SK-N-SH (cell line): Measurements from ENCODE around the gene TMEM164. TPM values are rescaled to one million over a fixed set of nuclear protein-coding genes. Genes with fewer than 3 reads are reported as not detected.

Experiments used
- CTCF ChIA-PET: fragments of 300-600, 350-600 bp; formaldehyde crosslinking; extraction: SDS; loops from one replicate; lab custom pipeline; 2021; lab: Yijun Ruan, JAX
- POLR2A ChIA-PET: fragments of 350-600 bp; sonication (Branson Sonifier 250); formaldehyde crosslinking; extraction: SDS; loops from one replicate; lab custom pipeline; 2020; ENCODE audit warnings: antibody characterized with exemption, inconsistent platforms; lab: Yijun Ruan, JAX
- DNase-seq: peaks from one replicate; pipeline ENCODE4 v3.0.0; 2012
- H2AFZ ChIP-seq: fragments of 200-600 bp; sonication (generic); 2 replicates; pipeline ENCODE4 v1.8.1; 2016; ENCODE audit warnings: antibody characterized with exemption, mild to moderate bottlenecking, low read depth
- H3F3A ChIP-seq: fragments of 200-600 bp; sonication (generic); replicated peaks from 2 replicates; pipeline ENCODE3; 2016; ENCODE audit warnings: antibody characterized with exemption, mild to moderate bottlenecking; ENCODE audit not compliant: insufficient read depth
- H3K27ac ChIP-seq, 2 experiments: fragments of 200-500 bp in 1 of 2; fragments of 200-600 bp in 1 of 2; sonication (Bioruptor generic) in 1 of 2; sonication (generic), shearing (Covaris generic) in 1 of 2; 2 replicates each; pipeline versions ENCODE4 v1.5.1 to v1.6.1; 2014 to 2016; ENCODE audit warnings: low read depth in 2 of 2, inconsistent platforms in 1 of 2, low read length in 1 of 2, mild to moderate bottlenecking in 1 of 2, mixed read lengths in 1 of 2
- H3K27me3 ChIP-seq: fragments of 200-600 bp; sonication (generic), shearing (Covaris generic); 2 replicates; pipeline ENCODE4 v1.6.1; 2016; ENCODE audit warnings: mixed run types; ENCODE audit not compliant: insufficient read depth
- H3K36me3 ChIP-seq, 2 experiments: fragments of 200-500 bp in 1 of 2; fragments of 200-600 bp in 1 of 2; sonication (Bioruptor generic) in 1 of 2; sonication (generic) in 1 of 2; replicated peaks in 1 of 2; 2 replicates each; pipeline versions ENCODE3 to v1.5.1; 2014 to 2016; ENCODE audit warnings: low read length in 1 of 2, mild to moderate bottlenecking in 1 of 2; ENCODE audit not compliant: insufficient read depth in 2 of 2, control insufficient read depth in 1 of 2
- H3K4me1 ChIP-seq, 2 experiments: fragments of 200-500 bp in 1 of 2; fragments of 200-600 bp in 1 of 2; sonication (Bioruptor generic) in 1 of 2; sonication (generic), shearing (Covaris generic) in 1 of 2; 2 replicates each; pipeline versions ENCODE4 v1.5.1 to v1.6.1; 2014 to 2016; ENCODE audit warnings: low read depth in 1 of 2, low read length in 1 of 2, mixed run types in 1 of 2; ENCODE audit not compliant: insufficient read depth in 2 of 2, control insufficient read depth in 1 of 2
- H3K4me2 ChIP-seq: fragments of 200-600 bp; sonication (generic), shearing (Covaris generic); 2 replicates; pipeline ENCODE4 v1.6.1; 2017; ENCODE audit warnings: mixed run types
- H3K4me3 ChIP-seq, 2 experiments: fragments of 200-500 bp in 1 of 2; fragments of 200-600 bp in 1 of 2; sonication (Bioruptor generic) in 1 of 2; sonication (generic), shearing (Covaris generic) in 1 of 2; 2 replicates each; pipeline versions ENCODE4 v1.5.1 to v1.8.1; 2014 to 2016; ENCODE audit warnings: low read depth in 2 of 2, inconsistent platforms in 1 of 2, low read length in 1 of 2, mild to moderate bottlenecking in 1 of 2, mixed read lengths in 1 of 2, moderate library complexity in 1 of 2
- H3K79me2 ChIP-seq: fragments of 200-600 bp; sonication (generic); 2 replicates; pipeline ENCODE4 v1.8.1; 2017; ENCODE audit warnings: mild to moderate bottlenecking; ENCODE audit not compliant: insufficient read depth
- H3K9ac ChIP-seq: fragments of 200-600 bp; sonication (generic); 2 replicates; pipeline ENCODE4 v1.6.1; 2017; ENCODE audit warnings: mixed run types
- H3K9me2 ChIP-seq: fragments of 200-600 bp; sonication (generic); 2 replicates; pipeline ENCODE4 v1.6.1; 2017; ENCODE audit warnings: mixed run types
- H3K9me3 ChIP-seq: fragments of 200-600 bp; sonication (generic); 2 replicates; pipeline ENCODE4 v1.6.1; 2017; ENCODE audit warnings: mixed run types, mild to moderate bottlenecking, moderate library complexity
- H4K20me1 ChIP-seq: fragments of 200-600 bp; sonication (generic); 2 replicates; pipeline ENCODE4 v1.6.1; 2017; ENCODE audit warnings: mild to moderate bottlenecking, mixed run types; ENCODE audit not compliant: insufficient read depth
- CHD2 ChIP-seq: fragments of 150-350 bp; IDR thresholded peaks from 2 replicates; pipeline ENCODE4 v1.6.1; 2018; ENCODE audit warnings: low read length; ENCODE audit not compliant: partially characterized antibody
- CTCF ChIP-seq: fragments of 200-600 bp; sonication (generic); IDR thresholded peaks from 2 replicates; pipeline ENCODE4 v1.6.1; 2017; ENCODE audit warnings: antibody characterized with exemption, mild to moderate bottlenecking, moderate library complexity
- EP300 ChIP-seq, 2 experiments: IDR thresholded peaks; 2 replicates each; pipeline versions ENCODE4 v1.4.0 to v1.6.1; 2012; ENCODE audit warnings: borderline replicate concordance in 1 of 2, low read depth in 1 of 2, low read length in 1 of 2
- GABPA ChIP-seq: IDR thresholded peaks from 2 replicates; pipeline ENCODE4 v1.4.0; 2012; ENCODE audit warnings: low read depth, mild to moderate bottlenecking
- IRF3 ChIP-seq: fragments of 150-350 bp; IDR thresholded peaks from 2 replicates; pipeline ENCODE4 v1.6.1; 2016; ENCODE audit warnings: mild to moderate bottlenecking, low read depth, low read length
- JUND ChIP-seq: IDR thresholded peaks from 2 replicates; pipeline ENCODE4 v1.4.0; 2012
- MAX ChIP-seq: IDR thresholded peaks from 2 replicates; pipeline ENCODE4 v1.4.0; 2012; ENCODE audit warnings: low read depth
- MEF2A ChIP-seq: IDR thresholded peaks from 2 replicates; pipeline ENCODE4 v1.4.0; 2012; ENCODE audit warnings: low read depth, borderline replicate concordance
- NFIC ChIP-seq: IDR thresholded peaks from 2 replicates; pipeline ENCODE4 v1.4.0; 2012; ENCODE audit warnings: borderline replicate concordance
- PBX3 ChIP-seq: IDR thresholded peaks from 2 replicates; pipeline ENCODE4; 2012
- POLR2AphosphoS5 ChIP-seq: IDR thresholded peaks from 2 replicates; pipeline ENCODE4 v1.6.1; 2012; ENCODE audit warnings: low read depth, low read length
- RAD21 ChIP-seq: IDR thresholded peaks from 2 replicates; pipeline ENCODE4 v1.6.1; 2012; ENCODE audit warnings: mild to moderate bottlenecking, low read length
- RCOR1 ChIP-seq: fragments of 150-350 bp; IDR thresholded peaks from 2 replicates; pipeline ENCODE4 v1.6.1; 2017; ENCODE audit warnings: antibody characterized with exemption, low read length
- SMC3 ChIP-seq: IDR thresholded peaks from 2 replicates; pipeline ENCODE4 v1.6.1; 2012; ENCODE audit warnings: low read depth, low read length, improper control_type of control experiment
- TAF1 ChIP-seq: IDR thresholded peaks from 2 replicates; pipeline ENCODE4 v1.6.1; 2012; ENCODE audit warnings: low read depth, mild to moderate bottlenecking, low read length, moderate library complexity, borderline replicate concordance
- TCF12 ChIP-seq: IDR thresholded peaks from 2 replicates; pipeline ENCODE4 v1.4.0; 2012
- USF1 ChIP-seq: IDR thresholded peaks from 2 replicates; pipeline ENCODE4 v1.4.0; 2012; ENCODE audit warnings: low read depth, borderline replicate concordance
- USF2 ChIP-seq: fragments of 150-350 bp; IDR thresholded peaks from 2 replicates; pipeline ENCODE4 v1.6.1; 2017; ENCODE audit warnings: antibody characterized with exemption, low read length, low read depth, borderline replicate concordance
- WGBS: methylation state at CpG from one replicate; pipeline ENCODE4 v1.1.6; 2017; ENCODE audit warnings: low lambda C conversion rate; 5-methylcytosine and 5-hydroxymethylcytosine counted together
- polyA plus RNA-seq, 3 experiments: library from polyadenylated mRNA; depleted of rRNA; stranded (reverse); fragments of >200 nt; gene quantifications; 2 replicates each; pipeline ENCODE4 v1.2.3, GENCODE V29; 2012

Gene TMEM164
- polyA plus RNA-seq, 1 of the 3 experiments (the other 2 are of a cell fraction): 11.9 TPM

GRCh38 chrX:110004215-110004614 lies 1.3 kb downstream of the TMEM164 start:
- Histone ChIP-seq H3F3A (no peaks in the 10 kb centered on the region), H2AFZ (no peak overlapping the region), H3K4me3 (no peak overlapping the region), H3K36me3 (no peaks in the 10 kb centered on the region), H3K9me2 (no peaks in the 10 kb centered on the region), H3K79me2 (peaks cover 4% of the 10 kb centered on the region; the same call in 1 of the 2 replicates), H3K9me3 (no peaks in the 10 kb centered on the region), H3K4me1 (peaks cover 0 to 19% of the 10 kb centered on the region in 2 experiments; a peak in 1 of 4 replicates), H3K27me3 (peaks cover 4% of the 10 kb centered on the region; the same call in 1 of the 2 replicates), H3K9ac (no peak overlapping the region), H3K4me2 (peak overlapping the region; percentile 73), H3K27ac (no peak overlapping the region), H4K20me1 (no peaks in the 10 kb centered on the region)
- CTCF ChIA-PET: no interaction called here
- 49% methylated on average over 8 of the region's 8 CpGs for WGBS
- POLR2A ChIA-PET: no interaction called here
- TF ChIP-seq MEF2A (no peak), RCOR1 (no peak), NFIC (no peak), USF1 (no peak), TCF12 (no peak), SMC3 (no peak), EP300 (IDR thresholded peaks at IDR 0.05; ENCODE audit: borderline replicate concordance in 1 of 2, low read depth in 1 of 2, low read length in 1 of 2) (no peak), PBX3 (no peak)
- TF ChIP-seq, all 33 proteins: peak for 0
- no peak for DNase-seq

- TF ChIP-seq USF1 (no peak), CTCF (no peak), JUND (no peak), TAF1 (no peak), NFIC (no peak), TCF12 (no peak), GABPA (no peak), IRF3 (no peak), RAD21 (no peak), CHD2 (no peak), RCOR1 (no peak), MEF2A (no peak), USF2 (no peak), POLR2AphosphoS5 (no peak), MAX (no peak)
- Histone ChIP-seq H3K4me3 (no peak overlapping the region), H3K9me3 (no peaks in the 10 kb centered on the region), H3F3A (no peaks in the 10 kb centered on the region), H3K4me2 (no peak overlapping the region), H3K27me3 (peaks cover 4% of the 10 kb centered on the region; the same call in 1 of the 2 replicates), H2AFZ (no peak overlapping the region), H3K79me2 (peaks cover 4% of the 10 kb centered on the region; the same call in 1 of the 2 replicates), H3K36me3 (no peaks in the 10 kb centered on the region), H3K4me1 (peaks cover 0 to 19% of the 10 kb centered on the region in 2 experiments; a peak in 1 of 4 replicates), H4K20me1 (no peaks in the 10 kb centered on the region), H3K27ac (no peak overlapping the region), H3K9me2 (no peaks in the 10 kb centered on the region), H3K9ac (no peak overlapping the region)
- no peak for DNase-seq
- 42% methylated on average over 3 of the region's 3 CpGs for WGBS
- POLR2A ChIA-PET: no interaction called here
- CTCF ChIA-PET: interaction anchor here (2.2 kb wide), 1 partner anchor 142 kb away, joined by 5 read pairs; no protein-coding TSS in a partner anchor
These were observed 1.9 kb downstream of the TMEM164 start for GRCh38 chrX:110004731-110005369.
